Epithelial cell of prostate (primary cell): ENCODE data around the gene MYO18A.
"Not testable (repeated sequence)": the region's sequence is repeated elsewhere in the genome, so short reads cannot be mapped to it uniquely, and the experiment has no call there.

Experiments
- DNase-seq: peaks from one replicate; pipeline ENCODE4 v3.0.0-alpha.2; 2011; ENCODE audit warnings: low read depth, low spot score
- H3K27ac ChIP-seq: fragments of 450-650 bp; 2 replicates; pipeline ENCODE4 v1.5.1; 2017; ENCODE audit warnings: mild to moderate bottlenecking

The MYO18A gene

DNA sequence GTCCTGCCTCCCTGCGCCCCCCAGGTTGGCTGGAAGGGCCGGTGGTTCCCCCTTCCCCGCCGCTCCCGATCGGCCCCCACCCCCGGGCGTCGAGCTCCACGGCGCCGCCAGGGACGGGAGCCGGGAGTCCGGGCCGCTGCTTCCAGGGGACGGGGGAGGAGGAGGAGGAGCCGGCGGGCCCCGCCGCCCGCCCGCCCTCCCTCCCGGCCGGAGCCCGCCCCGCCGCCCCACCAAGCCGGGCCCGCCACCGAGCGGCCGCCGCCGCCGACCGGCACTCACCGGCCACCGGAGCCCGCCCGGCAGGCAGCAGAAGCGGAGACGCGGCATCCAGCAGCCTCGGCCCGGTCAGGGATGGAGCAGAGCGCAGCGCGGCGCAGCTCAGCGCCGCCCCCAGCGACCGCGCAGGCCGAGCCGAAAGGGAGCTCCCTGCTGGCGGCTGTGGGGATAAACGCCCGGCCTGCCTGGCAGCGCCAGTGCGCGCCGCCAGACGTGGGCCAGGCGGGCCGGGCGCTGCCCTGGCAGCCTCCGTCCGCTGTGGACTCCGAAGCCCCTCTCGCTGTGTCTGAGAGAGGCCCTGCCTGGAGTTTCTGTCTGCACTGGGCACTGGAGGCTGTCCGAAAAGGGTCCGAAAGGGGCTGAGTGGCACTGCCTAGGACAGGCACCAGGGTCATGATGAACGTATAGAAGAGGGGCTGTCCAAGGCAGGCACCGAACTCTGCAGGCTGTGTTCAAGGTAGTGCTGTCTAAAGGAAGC, at the start of gene MYO18A:
Gene MYO18A, minus strand, starts transcription at position 365 of the 754 bp plus-strand sequence. CDS start 13,458 bp downstream, outside the sequence.
- H3K27ac ChIP-seq, result peak within 1 kb of the TSS; percentile 97
- peak; percentile 20 for DNase-seq

GRCh38 chr17:29225396-29225795, 45.2 kb upstream of the MYO18A start:
- H3K27ac ChIP-seq, result no peak overlapping the region
- no peak for DNase-seq

DNA sequence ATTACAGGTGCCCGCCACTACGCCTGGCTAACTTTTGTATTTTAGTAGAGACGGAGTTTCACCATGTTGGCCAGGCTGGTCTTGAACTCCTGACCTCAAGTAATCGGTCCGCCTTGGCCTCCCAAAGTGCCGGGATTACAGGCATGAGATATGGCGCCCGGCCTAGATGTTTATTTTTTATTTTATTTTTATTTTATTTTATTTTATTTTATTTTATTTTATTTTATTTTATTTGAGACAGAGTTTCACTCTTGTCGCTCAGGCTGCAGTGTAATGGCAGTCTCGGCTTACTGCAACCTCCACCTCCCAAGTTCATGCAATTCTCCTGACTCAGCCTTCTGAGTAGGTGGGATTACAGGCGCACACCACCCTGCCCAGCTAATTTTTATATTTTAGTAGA, 41.1 kb upstream of the MYO18A start:
- DNase-seq, H3K27ac ChIP-seq: not testable (repeated sequence)

DNA sequence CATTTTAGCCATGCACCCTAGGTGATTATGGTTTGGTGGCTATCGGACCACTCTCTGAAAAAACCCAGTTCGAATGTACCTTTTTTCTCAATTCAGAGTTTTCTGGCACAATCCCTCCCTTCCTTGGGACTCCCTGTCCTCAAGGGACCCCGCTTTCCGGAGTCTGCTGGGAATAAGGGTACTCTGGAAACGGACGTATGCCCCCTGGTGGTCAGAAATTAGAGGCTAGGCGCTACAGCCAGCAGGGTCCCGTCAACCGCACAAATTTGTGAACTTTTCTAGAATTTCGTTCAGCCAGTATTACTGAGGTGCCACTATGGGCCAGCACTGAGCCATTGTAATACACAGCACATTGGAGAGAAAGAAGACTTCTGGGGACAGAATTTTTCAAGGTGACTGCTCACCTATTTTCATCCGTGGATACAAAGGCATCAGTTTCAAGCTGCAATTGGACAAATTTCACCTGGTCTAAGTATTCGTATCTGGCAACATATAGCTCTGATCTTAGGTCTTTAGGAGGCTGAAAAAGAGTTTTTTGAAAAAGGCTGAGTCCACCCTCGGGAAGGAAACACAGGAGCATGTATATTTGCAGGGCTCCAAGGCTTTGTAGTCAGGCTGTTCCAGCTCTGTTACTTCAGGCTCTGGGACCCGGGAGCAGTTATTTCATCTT, 39.3 kb upstream of the MYO18A start:
- DNase-seq, result no peak
- H3K27ac ChIP-seq, result no peak overlapping the region

DNA sequence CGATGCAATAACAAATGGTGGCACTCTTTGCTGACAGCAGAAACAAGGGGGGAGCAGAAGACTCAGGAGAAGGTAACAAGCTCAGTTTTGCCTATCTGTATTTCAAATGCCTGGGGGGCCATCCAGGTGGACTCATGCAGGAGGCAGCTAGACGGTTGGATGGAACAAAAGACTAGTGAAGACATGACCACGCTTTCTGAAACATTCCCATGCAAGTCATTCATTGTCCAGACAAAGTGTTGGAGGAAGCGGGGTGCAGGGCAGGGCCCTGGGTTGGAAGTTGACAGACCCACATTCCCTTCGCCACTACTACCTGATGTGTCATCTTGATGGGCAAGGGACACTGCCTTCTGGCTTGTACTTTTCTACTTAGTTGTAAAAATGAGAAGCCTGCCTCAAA, 36.7 kb upstream of the MYO18A start:
- peak overlapping the region; percentile 64 for H3K27ac ChIP-seq
- DNase-seq, result peak; percentile 60

GRCh38 chr17:29216181-29216580, 36.0 kb upstream of the MYO18A start:
- peak overlapping the region; percentile 64 for H3K27ac ChIP-seq
- no peak for DNase-seq

DNA sequence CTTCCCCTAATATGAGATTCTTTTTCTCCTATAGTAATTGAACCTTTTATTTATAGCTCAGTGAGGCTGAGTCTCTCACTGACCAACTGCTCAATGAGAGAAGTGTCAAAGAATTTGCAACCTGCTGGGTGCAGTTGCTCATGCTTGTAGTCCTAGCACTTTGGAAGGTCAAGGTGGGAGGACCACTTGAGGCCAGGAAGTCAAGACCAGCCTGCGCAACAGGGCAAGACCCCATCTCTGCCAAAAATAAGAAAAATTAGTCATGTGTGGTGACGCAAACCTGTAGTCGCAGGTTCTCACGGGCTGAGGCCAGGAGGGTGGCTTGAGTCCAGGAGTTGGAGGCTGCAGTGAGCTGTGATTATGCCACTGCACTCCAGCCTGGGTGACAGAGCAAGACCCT, 35.5 kb upstream of the MYO18A start:
- no peak for DNase-seq
- H3K27ac ChIP-seq, result peak overlapping the region; percentile 64

- H3K27ac ChIP-seq, result peak overlapping the region; percentile 64
- no peak for DNase-seq
These were observed 35.0 kb upstream of the MYO18A start for GRCh38 chr17:29215174-29215573.

DNA sequence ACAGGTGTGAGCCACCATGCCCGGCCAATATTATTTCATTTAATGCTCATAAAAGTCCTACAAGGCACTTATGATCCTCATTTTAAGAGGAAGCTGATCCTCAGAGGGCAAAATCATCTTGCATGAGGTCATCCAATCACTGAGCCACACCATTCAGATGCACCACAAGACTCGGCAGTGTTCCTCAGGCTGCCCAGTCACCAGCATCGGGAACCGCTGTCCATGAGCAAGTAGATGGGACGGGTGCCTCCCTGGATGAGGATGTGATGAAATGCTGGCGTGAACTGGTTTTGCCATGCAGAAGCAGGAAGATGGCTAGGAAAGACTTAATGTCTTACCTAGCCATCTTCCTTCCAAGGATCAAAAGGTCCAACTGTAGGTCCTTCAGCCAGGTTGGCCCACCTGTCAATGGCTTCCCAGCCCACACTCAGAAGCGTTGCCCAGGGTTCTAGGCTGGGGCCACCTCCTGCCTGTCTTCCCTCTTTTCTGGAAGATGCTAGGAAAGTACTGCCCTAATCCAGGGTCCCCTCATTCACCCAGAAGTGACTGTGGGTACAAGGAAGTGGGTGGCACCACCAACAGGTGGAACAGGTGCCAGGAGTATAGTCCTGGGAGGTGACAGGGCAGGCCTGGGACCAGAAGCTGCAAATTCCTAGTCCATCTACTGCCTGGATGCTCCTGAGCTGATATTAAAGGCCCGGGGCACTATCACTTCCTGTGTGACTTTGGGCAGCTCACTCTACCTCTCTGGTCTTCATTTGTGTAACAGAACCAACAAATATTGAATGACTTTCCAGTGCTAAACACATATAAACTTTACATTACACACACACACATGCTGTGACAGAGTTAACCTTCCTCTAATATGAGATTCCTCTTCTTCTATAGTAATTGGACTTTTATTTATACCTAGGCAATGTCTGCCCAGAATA, 34.3 kb upstream of the MYO18A start:
- H3K27ac ChIP-seq, result peak overlapping the region; percentile 13
- DNase-seq, result no peak

- DNase-seq, result peak; percentile 33
- peak overlapping the region; percentile 61 for H3K27ac ChIP-seq
These were observed 32.5 kb upstream of the MYO18A start for GRCh38 chr17:29212681-29213121.

- H3K27ac ChIP-seq, result peak overlapping the region; percentile 61
- DNase-seq, result no peak
These were observed 32.0 kb upstream of the MYO18A start for GRCh38 chr17:29212094-29212631.

GRCh38 chr17:29210879-29211278, 30.7 kb upstream of the MYO18A start:
- no peak for DNase-seq
- H3K27ac ChIP-seq, result peak overlapping the region; percentile 61

DNA sequence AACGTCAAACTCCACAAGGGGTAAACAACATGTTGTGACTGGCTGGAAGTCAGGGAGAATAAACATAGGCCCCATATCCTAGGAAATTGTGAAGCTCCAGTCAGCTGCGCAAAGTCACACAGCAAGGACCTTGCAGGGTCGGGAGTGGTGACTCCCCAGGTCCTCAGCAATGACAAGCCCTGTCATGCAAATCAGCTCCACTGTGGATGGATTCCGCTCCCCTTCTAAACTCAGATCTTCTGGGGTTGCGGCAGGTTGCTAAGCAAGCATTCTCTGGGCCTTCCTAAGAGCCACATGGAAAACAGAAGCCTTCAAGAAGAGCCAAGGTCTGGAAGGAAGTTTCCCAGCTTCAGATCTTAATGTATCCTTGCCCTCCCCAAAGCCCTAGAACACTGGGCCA, 28.9 kb upstream of the MYO18A start:
- H3K27ac ChIP-seq, result no peak overlapping the region

DNA sequence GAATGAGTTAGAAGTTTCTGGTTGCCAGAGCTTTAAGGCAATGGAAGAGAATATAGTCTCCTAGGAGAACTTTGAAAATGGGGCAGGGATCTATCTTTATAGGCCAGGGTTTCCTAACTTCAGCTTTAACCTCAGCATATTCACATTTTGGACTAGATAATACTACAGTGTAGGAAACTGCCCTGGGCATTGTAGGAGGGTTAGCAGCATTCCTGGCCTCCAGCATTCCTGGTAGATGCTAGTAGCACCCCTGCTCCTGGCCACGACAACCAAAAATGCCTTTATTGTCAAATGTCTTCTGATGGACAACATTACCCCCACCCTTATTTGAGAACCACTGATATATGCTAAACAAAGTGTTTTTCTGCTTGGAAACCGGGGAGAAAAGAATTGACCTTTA, 27.8 kb upstream of the MYO18A start:
- DNase-seq, result no peak
- no peak overlapping the region for H3K27ac ChIP-seq

More for the DNA sequence above, 28.9 kb upstream of the MYO18A start:
- DNase-seq, result no peak

DNA sequence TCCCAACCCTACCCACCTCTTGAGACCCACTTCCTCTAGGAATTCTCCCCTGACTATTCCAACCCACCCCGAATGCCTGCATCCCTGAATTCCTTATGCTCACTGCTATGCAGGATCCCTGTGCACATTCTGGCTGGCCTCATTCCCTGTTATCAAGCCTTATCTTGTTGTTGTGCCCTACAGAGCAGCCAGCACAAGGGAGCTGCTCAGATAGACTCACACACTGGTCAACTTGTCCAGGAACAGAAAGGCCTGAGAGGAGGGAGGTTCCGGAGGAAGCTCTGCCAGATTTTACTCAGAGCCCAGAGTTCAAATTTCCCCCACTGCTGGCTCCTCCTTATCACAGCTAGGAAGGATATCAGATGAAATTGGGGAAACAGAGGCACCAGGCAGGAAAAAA, 24.8 kb upstream of the MYO18A start:
- H3K27ac ChIP-seq, result no peak overlapping the region
- DNase-seq, result no peak

DNA sequence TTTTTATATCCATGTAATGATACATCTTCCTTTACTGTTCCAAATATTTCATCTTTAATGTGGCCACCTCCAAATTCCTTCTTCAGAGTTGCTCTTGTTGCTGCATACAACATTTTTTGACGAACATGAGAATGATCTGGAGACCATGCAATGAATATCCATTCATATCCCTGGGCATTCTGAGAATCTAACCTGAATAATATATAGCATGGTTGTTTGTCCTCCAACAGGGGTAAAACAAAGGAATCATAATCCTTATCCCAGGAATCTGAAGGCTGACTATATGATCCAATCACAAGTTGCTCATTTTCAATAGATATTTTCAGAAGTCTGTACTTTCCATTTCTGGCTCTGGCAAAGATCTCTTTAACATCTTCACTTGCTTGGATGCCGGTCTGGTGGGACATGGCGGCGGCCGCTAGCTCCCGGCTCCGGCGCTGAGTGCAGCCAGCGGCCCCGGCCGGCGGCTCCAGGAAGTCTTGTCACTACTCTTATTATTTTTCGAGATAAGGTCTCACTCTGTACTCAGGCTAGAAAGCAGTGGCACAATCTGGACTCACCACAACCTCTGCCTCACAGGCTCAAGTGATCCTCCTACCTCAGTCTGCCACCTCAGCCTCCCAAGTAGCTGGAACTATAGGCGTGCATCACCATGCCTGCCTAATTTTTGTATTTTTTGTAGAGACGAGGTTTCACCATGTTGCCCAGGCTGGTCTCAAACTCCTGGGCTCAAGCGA, 24.0 kb upstream of the MYO18A start:
- DNase-seq, H3K27ac ChIP-seq: not testable (repeated sequence)

DNA sequence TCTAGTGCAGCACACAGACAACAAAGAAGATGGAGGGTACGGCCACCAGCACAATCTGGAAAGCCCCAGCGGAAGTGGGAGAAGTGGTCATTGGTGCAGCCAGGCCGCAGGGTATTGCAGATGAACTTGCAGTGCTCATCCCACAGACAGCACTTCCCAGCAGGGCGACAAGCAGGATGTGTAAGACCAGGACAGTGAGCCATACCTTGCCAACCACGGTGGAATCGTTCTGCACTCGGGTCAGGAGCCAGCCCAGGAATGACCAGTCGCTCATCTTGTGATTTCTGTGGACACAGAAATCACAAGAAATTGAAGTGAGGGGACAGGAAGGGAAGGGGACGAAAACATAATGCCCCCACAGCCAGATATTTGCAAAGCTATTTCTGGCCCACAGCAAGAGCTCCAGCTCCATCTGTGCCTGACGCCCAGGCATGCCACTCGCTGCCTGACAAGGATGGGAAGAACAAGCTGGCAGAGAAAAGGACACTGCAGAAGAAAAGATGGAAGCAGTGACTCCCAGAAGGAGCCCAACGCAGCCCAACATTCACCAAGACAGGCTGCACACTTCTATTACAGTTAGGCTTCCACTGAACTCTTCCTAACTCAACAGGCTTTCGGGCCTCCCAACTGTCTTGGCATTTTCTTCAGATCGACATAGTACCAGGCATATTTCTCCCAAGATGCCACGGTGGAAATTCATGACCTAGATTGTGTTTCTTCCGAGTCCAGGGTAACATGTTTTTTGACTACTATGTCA, 17.5 kb upstream of the MYO18A start:
- no peak overlapping the region for H3K27ac ChIP-seq
- DNase-seq, result no peak

DNA sequence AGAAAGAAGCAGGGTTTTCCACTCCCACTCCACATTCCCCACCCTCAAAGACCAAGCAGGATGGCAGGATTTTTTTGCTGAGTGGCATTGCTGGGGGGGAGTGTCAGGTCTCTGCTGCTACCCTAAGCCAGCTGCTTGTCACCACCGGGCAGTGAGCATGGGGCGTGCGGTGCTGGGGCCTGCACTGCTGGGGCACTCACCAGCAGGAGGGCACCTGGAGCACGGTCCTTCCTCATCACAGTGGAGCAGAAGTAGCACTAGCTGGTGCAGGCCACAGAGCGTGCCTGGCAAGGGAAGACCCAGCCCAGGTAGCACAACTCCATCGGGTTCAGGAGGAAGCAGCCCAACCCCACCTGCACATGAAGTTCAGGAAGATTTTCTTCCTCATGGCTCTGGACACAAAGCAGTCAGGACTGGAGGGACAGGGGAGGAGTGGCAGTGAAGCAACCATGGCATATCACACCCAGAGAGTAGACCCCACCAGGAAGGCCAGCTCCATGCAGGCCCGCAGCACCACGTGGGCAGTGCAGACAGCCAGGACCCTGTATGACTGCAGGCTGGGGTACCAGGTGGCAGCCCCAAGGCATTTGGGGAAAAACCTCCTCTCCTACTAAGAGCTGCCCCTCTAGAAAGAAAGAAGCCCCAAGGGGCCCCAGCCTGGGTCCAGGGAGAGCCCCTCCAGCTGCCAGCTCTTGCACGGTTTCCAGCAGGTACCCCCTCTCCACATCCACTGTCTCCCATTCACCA, 16.7 kb upstream of the MYO18A start:
- no peak for DNase-seq
- no peak overlapping the region for H3K27ac ChIP-seq
